Uterus (tissue), 4 donors: ENCODE data around the gene PTPRC. TPM values are rescaled to one million over a fixed set of nuclear protein-coding genes. Genes with fewer than 3 reads are reported as not detected.

ENCODE experiments used
- DNase-seq, 2 donors: peaks; one replicate each; pipeline ENCODE4 v3.0.0-alpha.2; 2019 to 2020
- H3K27ac ChIP-seq, 2 donors: fragments of 200-600 bp; sonication (generic); 1 replicate in 1 of 2; 2 replicates in 1 of 2; pipeline ENCODE4 v1.5.1; 2016 to 2018
- H3K27me3 ChIP-seq, 2 donors: fragments of 200-600 bp; sonication (generic); one replicate each; pipeline ENCODE4 v1.5.1; 2018 to 2019; ENCODE audit warnings: control low read depth in 1 of 2
- H3K36me3 ChIP-seq, 2 donors: fragments of 200-600 bp; sonication (generic); one replicate each; pipeline ENCODE4 v1.5.1; 2019; ENCODE audit warnings: control low read depth in 1 of 2
- H3K4me1 ChIP-seq, 2 donors: fragments of 200-600 bp; sonication (generic); one replicate each; pipeline ENCODE4 v1.5.1; 2018 to 2019; ENCODE audit warnings: control low read depth in 1 of 2
- H3K4me3 ChIP-seq, 2 donors: fragments of 200-600 bp; sonication (generic); 1 replicate in 1 of 2; 2 replicates in 1 of 2; pipeline ENCODE4 v1.5.1; 2018 to 2019; ENCODE audit warnings: mild to moderate bottlenecking in 1 of 2
- H3K9me3 ChIP-seq, 2 donors: fragments of 200-600 bp; sonication (generic); one replicate each; pipeline ENCODE4 v1.5.1; 2019; ENCODE audit warnings: control low read depth in 1 of 2
- CTCF ChIP-seq, 4 experiments: fragments of 200-600 bp in 2 of 4; fragments of 450-650 bp in 2 of 4; sonication (generic) in 2 of 4; IDR thresholded peaks; one replicate each; pipeline ENCODE4 v1.5.1; 2016 to 2019; ENCODE audit warnings: antibody characterized with exemption in 4 of 4, mild to moderate bottlenecking in 2 of 4, moderate library complexity in 1 of 4
- POLR2A ChIP-seq, 2 donors: fragments of 450-650 bp; IDR thresholded peaks; one replicate each; pipeline ENCODE4 v1.6.1; 2016; ENCODE audit warnings: antibody characterized with exemption in 2 of 2, mild to moderate bottlenecking in 1 of 2, moderate library complexity in 1 of 2
- intact Hi-C: fragments of 100-400 bp; cut with DNase I; formaldehyde crosslinking; loops from one replicate; pipeline ENCODE4 v1.15.1; 2023; ENCODE audit warnings: low total_unique reads
- total RNA-seq, 4 donors: library from RNA; depleted of rRNA in 3 of 4; stranded (reverse); fragments of >200 nt in 3 of 4; gene quantifications; one replicate each; pipeline versions ENCODE4 v1.1.0 to v1.2.4, GENCODE V29; 2014 to 2023
- donor health status: DM: yes; HTN: yes; CAD: no.

PTPRC gene
- total RNA-seq, 4 donors from 2014 or later = 12.7 to 28.7 (median 16.3) TPM

- no peak for DNase-seq
- Histone ChIP-seq H3K27me3 (no peaks in the 10 kb centered on the region), H3K9me3 (no peaks in the 10 kb centered on the region), H3K36me3 (no peaks in the 10 kb centered on the region), H3K4me1 (no peaks in the 10 kb centered on the region), H3K4me3 (no peak overlapping the region), H3K27ac (no peak overlapping the region)
- intact Hi-C loops = no loop called here
- no peak for TF ChIP-seq POLR2A (IDR thresholded peaks at IDR 0.05)
- no peak for TF ChIP-seq CTCF (IDR thresholded peaks at IDR 0.05)
These were observed 32.3 kb downstream of the PTPRC start for GRCh38 chr1:198671136-198671535.

GRCh38 chr1:198672124-198672523, 33.3 kb downstream of the PTPRC start:
- H3K9me3 ChIP-seq = no peaks in the 10 kb centered on the region
- no peak overlapping the region for H3K4me3 ChIP-seq
- H3K4me1 ChIP-seq = no peaks in the 10 kb centered on the region
- H3K27me3 ChIP-seq = no peaks in the 10 kb centered on the region
- TF ChIP-seq CTCF (IDR thresholded peaks at IDR 0.05) (no peak), POLR2A (IDR thresholded peaks at IDR 0.05) (no peak)
- intact Hi-C loops = no loop called here
- no peak for DNase-seq
- no peaks in the 10 kb centered on the region for H3K36me3 ChIP-seq
- no peak overlapping the region for H3K27ac ChIP-seq

GRCh38 chr1:198674009-198674408, 35.2 kb downstream of the PTPRC start:
- no peak overlapping the region for H3K4me3 ChIP-seq
- H3K9me3 ChIP-seq = no peaks in the 10 kb centered on the region
- H3K4me1 ChIP-seq = no peaks in the 10 kb centered on the region
- H3K27me3 ChIP-seq = no peaks in the 10 kb centered on the region
- TF ChIP-seq CTCF (IDR thresholded peaks at IDR 0.05) = no peak
- TF ChIP-seq POLR2A (IDR thresholded peaks at IDR 0.05) = no peak
- DNase-seq = no peak
- H3K36me3 ChIP-seq = no peaks in the 10 kb centered on the region
- H3K27ac ChIP-seq = no peak overlapping the region
- intact Hi-C loops = no loop called here

- no peak for TF ChIP-seq CTCF (IDR thresholded peaks at IDR 0.05)
- TF ChIP-seq POLR2A (IDR thresholded peaks at IDR 0.05) = no peak
- intact Hi-C loops = no loop called here
- H3K9me3 ChIP-seq = no peaks in the 10 kb centered on the region
These were observed 37.4 kb downstream of the PTPRC start for GRCh38 chr1:198676253-198676652.

GRCh38 chr1:198677027-198677426, 38.2 kb downstream of the PTPRC start:
- intact Hi-C loops = no loop called here
- TF ChIP-seq POLR2A (IDR thresholded peaks at IDR 0.05) (no peak), CTCF (IDR thresholded peaks at IDR 0.05) (no peak)
- Histone ChIP-seq H3K36me3 (no peaks in the 10 kb centered on the region), H3K27me3 (no peaks in the 10 kb centered on the region), H3K4me1 (no peaks in the 10 kb centered on the region), H3K4me3 (no peak overlapping the region), H3K9me3 (no peaks in the 10 kb centered on the region), H3K27ac (no peak overlapping the region)
- DNase-seq = no peak

More at GRCh38 chr1:198676253-198676652, 37.4 kb downstream of the PTPRC start:
- Histone ChIP-seq H3K27me3 (no peaks in the 10 kb centered on the region), H3K4me3 (no peak overlapping the region), H3K36me3 (no peaks in the 10 kb centered on the region), H3K4me1 (no peaks in the 10 kb centered on the region), H3K27ac (no peak overlapping the region)
- DNase-seq = no peak
